Liver (tissue), 9 donors: ENCODE data around the gene PTPN22. TPM values are rescaled to one million over a fixed set of nuclear protein-coding genes. Genes with fewer than 3 reads are reported as not detected.

Experiments
- DNase-seq: peaks from one replicate; pipeline ENCODE4 v3.0.0-alpha.2; 2017; ENCODE audit warnings: low spot score
- H3K27ac ChIP-seq, 2 donors: one replicate each; pipeline ENCODE4 v1.7.0; 2013; ENCODE audit warnings: inconsistent platforms in 2 of 2, low read length in 2 of 2, control low read depth in 1 of 2, low read depth in 1 of 2, mild to moderate bottlenecking in 1 of 2
- H3K27me3 ChIP-seq, 4 donors: one replicate each; pipeline versions ENCODE4 v1.6.1 to v1.7.0; 2013; ENCODE audit warnings: low read length in 3 of 4, inconsistent platforms in 1 of 4, mild to moderate bottlenecking in 1 of 4, moderate library complexity in 1 of 4; ENCODE audit not compliant: control insufficient read depth in 4 of 4, insufficient read depth in 4 of 4
- H3K36me3 ChIP-seq, 4 donors: one replicate each; pipeline versions ENCODE4 v1.6.1 to v1.7.0; 2013; ENCODE audit warnings: low read length in 3 of 4, mild to moderate bottlenecking in 3 of 4, low read depth in 1 of 4, moderate library complexity in 1 of 4; ENCODE audit not compliant: control insufficient read depth in 4 of 4, insufficient read depth in 3 of 4
- H3K4me1 ChIP-seq, 4 donors: one replicate each; pipeline versions ENCODE4 v1.6.1 to v1.7.0; 2013; ENCODE audit warnings: low read length in 3 of 4, mild to moderate bottlenecking in 3 of 4, moderate library complexity in 1 of 4; ENCODE audit not compliant: control insufficient read depth in 4 of 4, insufficient read depth in 4 of 4
- H3K4me3 ChIP-seq, 3 donors: one replicate each; pipeline versions ENCODE4 v1.6.1 to v1.7.0; 2013; ENCODE audit warnings: low read length in 3 of 3, control low read depth in 1 of 3, low read depth in 1 of 3, mild to moderate bottlenecking in 1 of 3
- H3K9ac ChIP-seq, 2 donors: one replicate each; pipeline ENCODE4 v1.7.0; 2013; ENCODE audit warnings: low read length in 2 of 2, mild to moderate bottlenecking in 2 of 2, moderate library complexity in 2 of 2, control low read depth in 1 of 2, low read depth in 1 of 2
- H3K9me3 ChIP-seq, 4 donors: one replicate each; pipeline versions ENCODE4 v1.6.1 to v1.7.0; 2013; ENCODE audit warnings: low read length in 3 of 4; ENCODE audit not compliant: control insufficient read depth in 4 of 4
- ATF3 ChIP-seq: IDR thresholded peaks from 2 replicates; pipeline ENCODE4 v1.6.1; 2016; ENCODE audit warnings: antibody characterized with exemption
- CTCF ChIP-seq: fragments of 150-350 bp; IDR thresholded peaks from 2 replicates; pipeline ENCODE4 v1.5.1; 2017; ENCODE audit warnings: improper control_type of control experiment, low read depth, low read length; ENCODE audit not compliant: missing input control
- EGR1 ChIP-seq, 2 donors: IDR thresholded peaks; 2 replicates each; pipeline ENCODE4 v1.6.1; 2016 to 2018; ENCODE audit warnings: antibody characterized with exemption in 2 of 2, low read depth in 2 of 2
- FOXA2 ChIP-seq: IDR thresholded peaks from 2 replicates; pipeline ENCODE4 v1.6.1; 2016; ENCODE audit warnings: antibody characterized with exemption
- GABPA ChIP-seq, 2 donors: IDR thresholded peaks in 1 of 2; conservative IDR thresholded peaks in 1 of 2; 2 replicates each; pipeline ENCODE4 v1.6.1; 2016; ENCODE audit warnings: antibody characterized with exemption in 2 of 2, mild to moderate bottlenecking in 1 of 2, moderate library complexity in 1 of 2
- HNF4A ChIP-seq, 2 donors: conservative IDR thresholded peaks; 2 replicates each; pipeline ENCODE4 v1.6.1; 2016; ENCODE audit warnings: antibody characterized with exemption in 2 of 2, mild to moderate bottlenecking in 2 of 2
- HNF4G ChIP-seq: IDR thresholded peaks from 2 replicates; pipeline ENCODE4 v1.6.1; 2016; ENCODE audit warnings: antibody characterized with exemption
- MAX ChIP-seq: IDR thresholded peaks from 2 replicates; pipeline ENCODE4 v1.6.1; 2016; ENCODE audit warnings: antibody characterized with exemption
- NR2F2 ChIP-seq: IDR thresholded peaks from 2 replicates; pipeline ENCODE4 v1.6.1; 2016; ENCODE audit warnings: antibody characterized with exemption
- RAD21 ChIP-seq, 2 donors: IDR thresholded peaks; 2 replicates each; pipeline ENCODE4 v1.6.1; 2016; ENCODE audit warnings: antibody characterized with exemption in 2 of 2, mild to moderate bottlenecking in 2 of 2
- REST ChIP-seq: IDR thresholded peaks from 2 replicates; pipeline ENCODE4 v1.6.1; 2016; ENCODE audit warnings: antibody characterized with exemption, mild to moderate bottlenecking
- SP1 ChIP-seq: IDR thresholded peaks from 2 replicates; pipeline ENCODE4 v1.6.1; 2018; ENCODE audit warnings: antibody characterized with exemption, mild to moderate bottlenecking
- YY1 ChIP-seq: IDR thresholded peaks from 2 replicates; pipeline ENCODE4 v1.6.1; 2016; ENCODE audit warnings: antibody characterized with exemption, mild to moderate bottlenecking
- ZBTB33 ChIP-seq: IDR thresholded peaks from 2 replicates; pipeline ENCODE4 v1.6.1; 2016; ENCODE audit warnings: antibody characterized with exemption
- WGBS: extraction: QIAGEN DNeasy Blood & Tissue Kit; methylation state at CpG from one replicate; pipeline ENCODE4 v1.1.7; 2013; 5-methylcytosine and 5-hydroxymethylcytosine counted together
- polyA plus RNA-seq, 2 donors: library from polyadenylated mRNA; stranded (reverse) in 1 of 2; unstranded in 1 of 2; fragments of 200-250 nt in 1 of 2; fragments of >200 nt in 1 of 2; fragmentation: Nextera tagmentation in 1 of 2; extraction: Ambion mirVana in 1 of 2; gene quantifications; one replicate each; pipeline versions ENCODE4 v1.2.1 to v1.2.3, GENCODE V29; 2013 to 2015
- total RNA-seq, 2 donors: library from RNA; depleted of rRNA; stranded (reverse); fragments of >200 nt; gene quantifications; one replicate each; pipeline ENCODE4 v1.2.3, GENCODE V29; 2014
- donor health status: healthy.
- donor health status: healthy.
- donor health status: healthy.
- donor health status: healthy.
- donor health status: healthy.

PTPN22 gene
- total and polyA plus RNA-seq, 4 donors, result 0.24 to 1.9 (median 1.0) TPM

- no peak overlapping the region for H3K9ac ChIP-seq
- H3K4me3 ChIP-seq, result no peak overlapping the region
- no peaks in the 10 kb centered on the region for H3K36me3 ChIP-seq
- no peaks in the 10 kb centered on the region for H3K9me3 ChIP-seq
- WGBS, result 58% methylated on average over 4 of the region's 4 CpGs
- no peaks in the 10 kb centered on the region for H3K27me3 ChIP-seq
- H3K27ac ChIP-seq, result peak overlapping the region; percentile 6 to 36
- no peak for DNase-seq
- TF ChIP-seq MAX, result no peak
- no peak for TF ChIP-seq HNF4A (conservative IDR thresholded peaks at IDR 0.05)
- no peak for TF ChIP-seq GABPA (IDR thresholded peaks at IDR 0.05 in 1 of 2, conservative IDR thresholded peaks at IDR 0.05 in 1 of 2)
- TF ChIP-seq NR2F2, result no peak
- TF ChIP-seq CTCF, result no peak
- no peak for TF ChIP-seq REST
- TF ChIP-seq EGR1 (IDR thresholded peaks at IDR 0.05; ENCODE audit: low read depth in 2 of 2), result no peak
- no peak for TF ChIP-seq ZBTB33
- TF ChIP-seq HNF4G, result no peak
- no peak for TF ChIP-seq FOXA2
- TF ChIP-seq ATF3, result no peak
- peaks cover under 1 to 24% (median 10%) of the 10 kb centered on the region in 4 donors for H3K4me1 ChIP-seq
These were observed 88.0 kb downstream of the PTPN22 start for GRCh38 chr1:113783254-113784103.

- TF ChIP-seq RAD21 (IDR thresholded peaks at IDR 0.05) (no peak), GABPA (IDR thresholded peaks at IDR 0.05 in 1 of 2, conservative IDR thresholded peaks at IDR 0.05 in 1 of 2) (no peak), SP1 (no peak), MAX (no peak), REST (no peak), HNF4A (conservative IDR thresholded peaks at IDR 0.05) (no peak), FOXA2 (no peak), EGR1 (IDR thresholded peaks at IDR 0.05; ENCODE audit: low read depth in 2 of 2) (no peak), ATF3 (no peak), YY1 (no peak), ZBTB33 (no peak), HNF4G (no peak)
- Histone ChIP-seq H3K9me3 (no peaks in the 10 kb centered on the region), H3K27ac (no peak overlapping the region), H3K27me3 (no peaks in the 10 kb centered on the region), H3K4me1 (peaks cover 0 to 23% (median 10%) of the 10 kb centered on the region in 4 donors), H3K9ac (no peak overlapping the region), H3K4me3 (no peak overlapping the region), H3K36me3 (no peaks in the 10 kb centered on the region)
- WGBS, result 58% methylated on average over 2 of the region's 2 CpGs
- DNase-seq, result no peak
These were observed 89.1 kb downstream of the PTPN22 start for GRCh38 chr1:113782406-113782805.
